IPS-NIHi7 (cell line): Measurements from ENCODE around the gene UTY.

Experiments
- DNase-seq: peaks from one replicate; pipeline ENCODE4 v3.0.0; 2012; ENCODE audit warnings: mixed read lengths; ENCODE audit errors: extremely low spot score

UTY gene

DNA sequence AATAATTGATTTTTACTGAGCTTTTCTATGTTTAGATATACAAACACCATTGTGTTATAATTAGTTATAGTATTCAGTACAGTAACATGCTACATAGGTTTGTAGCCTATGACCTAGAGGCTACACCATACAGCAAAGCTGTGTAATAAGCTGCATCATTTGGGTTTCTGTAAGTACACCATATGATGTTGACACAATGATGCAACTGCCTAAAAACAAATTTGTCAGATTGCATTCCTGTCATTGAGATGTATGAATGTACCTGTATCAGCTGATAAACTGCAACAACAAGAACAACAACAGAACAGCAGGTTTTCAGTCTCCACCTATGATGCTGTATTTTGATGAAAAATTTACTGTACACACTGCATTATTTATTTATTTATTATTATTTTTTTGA lies 64.3 kb downstream of the UTY start:
- DNase-seq = no peak

DNA sequence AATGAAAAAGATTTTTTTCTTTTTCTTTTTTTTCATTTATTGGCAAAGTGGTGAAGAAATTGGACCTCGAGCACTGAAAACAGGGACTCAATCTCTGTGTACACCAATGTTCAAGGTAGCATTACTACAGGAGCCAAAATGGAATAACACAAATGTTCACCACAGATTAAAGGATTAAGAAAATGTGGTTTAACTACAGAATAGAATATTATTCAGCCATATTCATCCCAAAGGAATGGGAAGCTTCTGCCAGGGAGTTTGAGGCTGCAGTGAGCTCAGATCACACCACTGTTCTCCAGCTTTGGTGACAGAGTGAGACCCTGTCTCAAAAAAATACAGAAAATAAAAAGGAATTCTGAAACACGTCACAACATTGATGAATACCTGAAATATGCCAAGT lies 81.0 kb downstream of the UTY start:
- DNase-seq = no peak

DNA sequence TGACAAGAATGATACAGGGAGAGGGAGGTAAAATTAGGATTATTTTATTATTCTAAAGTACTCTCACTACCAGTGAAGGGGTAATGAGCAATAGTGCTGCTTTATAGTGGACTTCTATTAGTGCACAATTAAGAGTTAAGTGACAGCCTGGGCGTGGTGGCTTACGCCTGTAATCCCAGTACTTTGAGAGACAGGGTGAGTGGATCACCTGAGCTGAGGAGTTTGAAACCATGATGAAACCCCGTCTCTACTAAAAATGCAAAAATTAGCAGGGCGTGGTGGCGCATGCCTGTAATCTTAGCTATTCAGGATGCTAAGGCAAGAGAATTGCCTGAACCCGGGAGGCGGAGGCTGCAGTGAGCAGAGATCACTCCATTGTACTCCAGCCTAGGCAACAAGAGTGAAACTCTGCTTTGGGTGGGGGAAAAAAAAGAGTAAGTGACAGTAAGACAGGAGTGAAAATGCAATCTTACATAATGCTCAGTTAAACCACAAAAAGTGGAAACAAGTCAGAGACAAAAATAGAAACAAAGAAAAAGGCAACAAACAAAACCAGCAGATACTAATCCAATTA lies 98.6 kb downstream of the UTY start:
- DNase-seq = no peak

DNA sequence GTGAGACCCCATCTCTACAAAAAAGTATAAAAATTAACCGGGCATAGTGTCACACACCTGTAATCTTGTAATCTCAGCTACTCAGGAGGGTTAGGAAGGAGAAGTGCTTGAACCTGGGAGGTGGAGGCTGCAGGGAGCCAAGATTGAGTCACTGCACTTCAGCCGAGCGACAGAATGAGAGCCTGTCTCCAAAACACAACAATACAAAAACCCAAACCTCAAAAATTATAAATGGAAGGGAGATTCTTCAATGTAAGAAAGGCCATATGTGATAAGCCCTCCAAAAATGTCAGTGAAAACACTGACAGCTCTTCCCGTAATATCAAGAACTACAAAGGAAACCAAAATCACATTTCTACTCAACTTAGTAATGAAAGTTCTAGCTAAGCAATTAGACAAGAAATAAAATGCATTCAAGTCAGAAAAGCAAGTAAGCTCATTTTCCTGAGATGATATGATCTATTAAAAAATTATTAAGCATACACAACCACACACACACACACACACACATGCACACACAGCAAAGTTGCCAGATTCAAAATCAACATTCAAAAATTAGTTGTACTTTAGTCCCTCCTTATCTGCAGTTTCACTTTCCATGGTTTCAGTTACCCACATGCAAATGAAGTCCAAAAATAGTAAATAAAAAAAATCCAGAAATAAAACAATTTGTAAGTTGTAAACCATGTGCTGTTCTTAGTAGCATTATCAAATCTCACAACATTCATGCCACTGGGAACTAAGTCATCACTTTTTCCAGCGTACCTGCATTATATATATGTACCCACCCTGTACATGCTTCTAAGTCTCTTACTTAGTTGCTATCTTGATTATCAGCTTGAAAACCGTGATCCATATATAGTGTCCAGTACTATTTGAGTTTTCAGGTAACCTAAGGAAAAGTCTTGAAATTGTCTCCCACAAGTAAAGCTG lies 108.7 kb downstream of the UTY start:
- DNase-seq = no peak

DNA sequence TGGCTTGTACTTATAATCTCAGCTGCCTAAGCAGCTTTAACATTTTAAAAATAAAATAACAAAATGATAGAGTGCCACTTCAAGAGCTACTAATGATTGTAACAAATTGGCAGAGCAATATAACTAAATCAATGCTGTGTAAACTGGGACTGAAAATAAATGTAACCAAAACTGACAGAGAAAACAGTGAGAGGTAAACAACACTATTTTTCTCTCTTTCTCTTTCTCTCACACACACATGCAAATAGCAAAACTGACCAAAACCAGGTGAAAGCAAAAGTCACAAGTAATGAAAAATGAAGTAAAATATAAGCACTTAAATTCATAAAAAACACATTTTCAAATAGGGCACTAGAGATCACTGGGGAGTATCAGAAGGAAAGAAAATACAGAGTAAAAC lies 109.6 kb downstream of the UTY start:
- DNase-seq = no peak

DNA sequence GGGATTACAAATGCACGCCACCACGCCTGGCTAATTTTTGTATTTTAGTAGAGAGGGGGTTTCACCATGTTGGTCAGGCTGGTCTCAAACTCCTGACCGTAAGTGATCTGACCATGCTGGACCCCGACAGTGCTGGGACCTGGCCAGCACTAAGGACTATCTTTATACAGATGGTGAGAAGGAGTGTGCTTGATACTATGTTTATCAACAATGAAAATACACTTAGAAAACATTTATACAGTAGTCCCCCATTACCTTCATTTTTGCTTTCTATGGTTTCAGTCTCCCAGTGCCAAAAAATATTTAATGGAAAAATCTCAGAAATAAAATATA lies 111.4 kb downstream of the UTY start:
- no peak for DNase-seq

DNA sequence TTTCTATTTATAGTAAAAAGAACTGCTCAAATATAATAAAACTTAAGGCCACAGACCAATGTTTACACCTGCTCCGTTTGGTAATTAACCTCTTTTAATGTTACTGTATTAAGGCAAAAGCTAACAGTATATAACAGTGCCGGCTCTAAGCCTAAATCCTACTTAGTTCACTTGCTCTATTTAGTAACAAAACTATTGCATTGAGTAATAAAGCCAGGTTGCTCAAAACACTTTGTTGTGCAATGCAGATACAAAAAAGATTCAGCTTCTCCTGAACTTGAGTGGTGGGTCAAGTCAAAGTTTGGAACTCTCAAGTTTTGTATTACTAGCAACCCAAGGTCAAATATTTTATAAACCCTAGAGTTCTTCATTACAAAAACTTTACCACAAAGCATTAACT lies 116.2 kb downstream of the UTY start:
- no peak for DNase-seq

DNA sequence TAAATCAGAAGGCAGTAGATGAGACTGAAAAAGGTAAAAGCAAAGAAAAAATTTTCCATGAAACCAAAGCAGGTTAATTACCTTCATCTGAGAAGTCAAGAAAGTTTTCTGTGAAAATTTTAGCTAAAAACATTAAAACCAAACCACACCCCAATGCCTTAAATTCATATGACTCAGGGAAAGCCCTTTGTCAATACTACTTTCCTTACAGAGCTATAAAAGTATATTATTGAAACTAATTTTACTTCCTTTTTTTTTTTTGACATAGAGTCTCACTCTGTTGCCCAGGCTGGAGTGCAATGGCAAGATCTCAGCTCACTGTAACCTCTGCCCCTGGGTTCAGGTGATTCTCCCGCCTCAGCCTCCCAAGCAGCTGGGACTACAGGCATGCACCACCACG lies 117.2 kb downstream of the UTY start:
- DNase-seq = no peak

DNA sequence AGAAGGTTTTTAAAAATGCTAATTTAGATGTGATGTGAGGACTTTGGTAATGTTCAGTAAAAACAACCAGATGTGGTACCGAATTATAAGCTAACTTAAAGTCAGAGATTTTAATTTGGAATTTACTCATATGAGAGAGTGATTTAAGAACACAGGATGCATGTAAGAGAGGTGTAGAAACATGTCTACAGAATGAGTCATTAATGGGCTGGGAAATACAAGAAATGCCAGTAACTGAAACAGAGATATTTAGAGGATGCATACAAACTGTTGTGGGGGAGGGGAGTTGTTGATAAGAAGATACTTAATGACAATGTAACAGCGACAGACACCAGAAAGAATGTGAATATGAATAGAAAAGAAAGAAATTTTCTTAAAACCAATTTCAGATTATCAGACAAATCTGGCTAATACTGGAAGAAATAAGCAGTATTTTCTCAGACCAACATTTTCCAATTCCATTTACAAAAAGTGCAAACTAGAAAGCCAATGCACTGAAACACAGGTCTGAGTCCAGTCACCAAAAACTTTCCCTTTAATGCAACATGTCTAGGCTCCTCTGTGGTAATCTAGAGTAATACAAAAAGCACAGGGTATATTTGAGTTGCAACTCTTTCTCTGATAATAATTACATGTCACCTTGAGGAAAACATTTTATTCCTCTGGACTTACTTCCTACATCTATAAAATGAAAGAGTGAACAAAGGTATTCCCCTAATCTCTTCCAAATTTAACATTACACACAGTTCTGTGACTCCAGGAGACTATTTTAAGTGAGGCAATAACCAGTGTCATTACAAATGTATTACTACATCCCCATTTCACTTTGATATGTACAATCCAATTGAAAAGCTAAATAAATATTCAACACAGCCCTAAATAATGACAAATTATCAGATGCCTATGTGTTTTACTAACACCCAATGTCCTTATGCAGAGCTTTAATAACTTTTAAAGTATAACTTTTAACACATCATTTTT lies 117.9 kb downstream of the UTY start:
- no peak for DNase-seq

DNA sequence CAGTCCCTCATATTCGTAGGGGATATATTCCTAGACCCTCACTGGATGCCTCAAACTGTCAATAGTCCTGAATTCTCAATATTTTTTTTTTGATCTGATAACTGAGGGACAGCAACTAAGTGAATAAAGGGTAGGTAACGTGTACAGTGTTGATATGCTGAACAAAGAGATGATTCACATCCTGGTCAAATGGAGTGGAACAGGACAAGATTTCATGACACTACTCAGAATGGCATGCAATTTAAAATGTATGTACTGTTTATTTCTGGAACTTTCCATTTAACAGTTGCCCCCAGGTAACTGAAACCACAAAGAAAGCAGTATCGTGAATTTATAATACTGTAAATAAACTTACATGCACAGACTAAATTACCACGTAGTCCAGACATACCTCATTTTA lies 128.4 kb downstream of the UTY start:
- no peak for DNase-seq

DNA sequence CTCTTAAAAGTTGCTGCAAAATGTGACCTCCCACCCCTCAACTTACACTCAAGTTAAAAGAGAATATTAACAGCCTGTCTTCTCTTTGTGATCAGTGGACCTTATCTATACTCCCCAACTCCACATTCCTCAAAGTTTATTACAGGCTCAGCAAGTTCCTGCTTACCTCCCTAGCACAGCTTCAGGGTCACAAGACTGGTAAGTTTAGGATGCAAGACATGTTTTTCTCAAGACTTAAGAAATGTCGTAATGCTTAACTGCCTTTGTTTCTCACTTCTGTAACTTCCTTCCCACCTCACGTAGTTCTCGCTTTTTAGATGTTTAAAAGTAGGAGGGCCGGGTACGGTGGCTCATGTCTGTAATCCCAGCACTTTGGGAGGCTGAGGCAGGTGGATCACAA lies 132.7 kb downstream of the UTY start:
- no peak for DNase-seq

DNA sequence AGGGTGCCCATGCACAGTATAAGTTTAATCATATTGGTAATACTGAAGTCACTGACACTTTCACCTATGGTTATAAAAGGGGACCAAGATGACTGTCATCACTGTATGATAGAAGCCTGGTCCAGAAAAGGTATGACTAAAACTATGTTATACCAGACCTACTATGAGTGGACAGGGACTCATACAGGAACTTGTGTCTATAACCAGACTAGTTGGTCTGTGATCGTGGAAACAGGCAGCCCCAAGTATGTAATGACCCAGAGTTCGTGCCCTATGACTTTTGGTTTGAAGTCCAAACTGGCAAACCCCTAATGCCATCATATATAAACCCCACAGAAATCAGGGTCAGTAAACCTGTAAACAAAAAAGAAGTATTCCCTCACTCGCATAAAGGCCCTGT lies 134.3 kb downstream of the UTY start:
- no peak for DNase-seq

DNA sequence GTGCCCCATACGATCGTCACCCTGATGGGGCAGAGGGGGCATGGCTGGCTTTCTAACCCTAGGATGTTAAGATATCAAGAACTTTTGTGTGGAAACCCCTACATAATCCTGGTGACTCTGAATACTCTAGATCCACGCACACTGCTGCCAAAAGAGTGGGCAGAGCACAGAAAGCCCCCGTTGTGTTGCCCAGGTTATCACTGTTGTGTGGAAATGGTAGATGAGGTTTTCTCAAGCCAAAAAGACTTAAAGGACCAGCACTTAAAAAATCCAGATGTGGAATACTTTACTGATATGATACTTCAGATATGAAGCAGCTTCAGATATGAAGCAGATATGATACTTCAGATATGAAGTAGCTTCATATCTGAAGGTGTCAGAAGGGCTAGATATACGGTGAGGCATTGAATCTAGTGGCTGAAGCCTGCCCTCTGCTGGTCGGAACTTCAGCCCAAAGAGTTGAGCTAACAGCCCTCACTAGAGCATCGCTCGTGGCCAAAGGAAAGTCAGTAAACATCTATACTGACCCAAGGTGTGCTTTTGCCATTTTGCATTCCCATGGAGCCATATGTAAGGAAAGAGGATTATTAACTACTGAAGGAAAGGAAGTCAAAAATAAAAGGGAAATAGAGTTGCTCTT lies 136.4 kb downstream of the UTY start:
- no peak for DNase-seq

DNA sequence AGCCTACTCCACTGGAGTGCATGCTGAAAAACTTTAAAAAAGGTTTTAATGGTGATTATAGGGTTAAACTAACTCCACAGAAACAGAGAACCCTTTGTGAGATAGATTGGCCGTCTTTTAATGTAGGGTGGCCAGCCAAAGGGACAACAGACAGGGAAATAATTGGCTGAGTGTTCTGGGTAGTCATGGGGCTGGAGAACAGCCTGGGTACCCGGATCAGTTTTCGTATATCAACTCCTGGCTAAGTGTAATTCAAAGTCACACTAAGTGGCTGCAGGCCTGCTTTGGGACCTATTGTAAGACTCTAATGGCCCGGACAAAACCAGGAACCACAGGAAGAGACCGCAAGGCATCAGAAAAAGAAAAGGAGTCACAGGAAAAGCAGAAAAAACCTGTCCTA lies 139.9 kb downstream of the UTY start:
- no peak for DNase-seq

DNA sequence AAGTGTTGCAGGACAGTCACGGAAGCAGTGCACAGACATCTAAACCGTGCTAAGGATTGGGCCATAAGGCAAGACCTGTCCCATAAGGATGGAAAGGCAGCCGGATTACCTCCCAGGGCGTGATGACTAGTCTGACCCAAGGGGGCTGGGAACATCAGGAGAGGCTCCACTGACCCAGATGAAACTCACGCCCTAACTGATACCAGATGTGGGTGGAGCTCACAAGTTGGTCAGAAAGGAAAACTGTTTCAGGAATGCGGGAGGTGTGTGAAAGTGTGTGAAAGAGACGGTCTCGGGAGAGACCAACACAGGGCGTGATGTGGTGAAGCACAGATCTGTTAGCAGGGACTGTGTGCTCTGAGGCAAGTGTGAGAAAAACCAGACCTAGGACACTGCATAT lies 140.5 kb downstream of the UTY start:
- no peak for DNase-seq

DNA sequence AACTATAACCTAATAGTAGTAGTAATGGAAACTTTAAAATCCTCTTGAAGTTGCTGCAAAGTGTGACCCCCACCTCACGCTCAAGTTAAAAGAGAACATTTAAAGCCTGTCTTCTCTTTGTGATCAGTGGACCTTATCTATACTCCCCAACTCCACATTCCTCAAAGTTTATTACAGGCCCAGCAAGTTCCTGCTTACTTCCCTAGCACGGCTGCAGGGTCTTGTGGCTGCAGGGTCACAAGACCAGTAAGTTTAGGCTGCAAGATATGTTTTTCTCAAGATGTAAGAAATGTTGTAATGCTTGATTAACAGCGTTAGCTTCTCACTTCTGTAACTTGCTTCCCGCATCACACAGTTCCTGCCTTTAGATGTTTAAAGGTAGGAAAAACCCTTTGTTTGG lies 141.1 kb downstream of the UTY start:
- DNase-seq = no peak

DNA sequence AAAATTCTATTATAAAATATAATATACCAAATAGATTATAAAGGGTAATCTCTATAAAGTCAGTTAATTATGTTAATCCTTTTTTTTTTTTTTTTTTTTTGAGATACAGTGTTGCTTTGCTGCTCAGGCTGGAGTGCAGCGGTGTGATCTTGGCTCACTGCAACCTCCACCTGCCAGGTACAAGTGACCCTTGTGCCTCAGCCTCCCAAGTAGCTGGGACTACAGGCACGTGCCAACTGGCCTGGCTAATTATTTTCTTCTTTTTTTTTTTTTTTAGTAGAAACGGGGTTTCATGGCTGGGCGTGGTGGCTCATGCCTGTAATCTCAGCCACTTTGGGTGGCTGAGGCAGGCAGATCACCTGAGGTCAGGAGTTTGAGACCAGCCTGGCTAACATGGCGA lies 141.9 kb downstream of the UTY start:
- DNase-seq = no peak

DNA sequence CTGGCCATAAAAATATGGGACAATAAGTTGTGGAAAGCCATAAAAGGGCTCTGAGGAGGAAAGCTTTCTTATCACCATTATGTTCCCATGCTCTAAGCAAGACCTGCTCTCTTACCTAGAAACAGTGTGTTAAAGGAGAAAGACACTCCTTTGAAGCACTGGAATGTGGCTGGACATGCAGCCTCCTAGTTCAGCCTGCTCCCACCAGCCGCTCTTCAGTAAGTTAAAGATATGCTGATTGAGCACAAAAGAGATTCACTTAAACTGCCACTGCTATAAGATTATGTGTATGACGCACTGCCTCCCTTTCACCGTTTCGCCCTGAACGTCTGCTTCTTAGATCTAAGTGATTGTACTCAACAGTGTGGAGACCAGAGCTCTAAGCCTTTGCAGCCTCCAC lies 146.0 kb downstream of the UTY start:
- DNase-seq = no peak

DNA sequence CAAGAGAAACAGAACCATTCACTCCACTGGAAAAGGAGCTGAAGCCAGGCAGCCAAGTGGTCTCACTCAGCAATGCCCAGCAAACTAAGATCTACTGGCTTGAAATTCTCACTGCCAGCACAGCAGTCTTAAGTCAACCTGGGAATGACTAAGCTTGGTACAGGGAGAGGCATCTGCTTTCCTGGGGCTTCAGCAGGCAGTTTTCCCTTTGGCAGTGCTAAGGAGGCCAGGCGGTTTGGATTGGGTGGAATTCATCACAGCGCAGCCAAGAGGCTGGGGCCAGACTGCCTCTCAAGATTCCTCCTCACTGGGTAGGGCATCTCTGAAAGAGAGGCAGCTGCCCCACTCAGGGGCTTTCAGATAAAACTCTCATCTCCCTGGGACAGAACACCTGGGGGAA lies 149.2 kb downstream of the UTY start:
- no peak for DNase-seq

DNA sequence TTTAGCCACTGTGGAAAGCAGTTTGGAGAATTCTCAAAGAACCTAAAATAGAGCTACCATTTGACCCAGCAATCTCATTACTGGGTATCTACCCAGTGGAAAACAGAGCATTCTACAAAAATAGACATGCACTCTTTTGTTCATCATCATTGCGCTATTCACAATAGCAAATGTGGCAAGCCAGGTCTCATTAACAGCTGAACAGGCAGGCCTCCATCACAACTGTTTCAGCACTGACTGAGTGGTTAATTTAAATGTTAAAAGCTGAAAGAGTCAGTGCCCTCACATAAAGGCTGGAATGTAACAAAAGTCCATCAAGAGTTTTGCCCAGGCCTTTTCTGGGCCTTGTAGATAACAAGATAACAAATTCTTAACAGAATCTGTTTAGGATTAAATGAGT lies 166.9 kb downstream of the UTY start:
- no peak for DNase-seq

DNA sequence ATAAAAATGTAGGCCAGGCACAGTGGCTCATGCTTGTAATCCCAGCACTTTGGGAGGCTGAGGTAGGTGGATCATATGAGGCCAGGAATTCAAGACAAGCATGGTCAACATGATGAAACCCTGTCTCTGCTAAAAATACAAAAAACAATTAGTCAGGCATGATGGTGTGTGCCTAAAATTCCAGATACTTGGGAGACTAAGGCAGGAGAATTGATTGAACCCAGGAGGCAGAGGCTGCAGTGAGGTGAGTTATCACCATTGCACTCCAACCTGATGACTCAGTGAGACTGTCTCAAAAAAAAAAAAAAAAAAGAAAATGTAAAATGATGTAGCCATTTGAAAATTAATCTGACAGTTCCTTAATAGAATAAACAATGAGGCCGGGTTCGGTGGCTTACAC lies 171.9 kb downstream of the UTY start:
- DNase-seq = no peak

DNA sequence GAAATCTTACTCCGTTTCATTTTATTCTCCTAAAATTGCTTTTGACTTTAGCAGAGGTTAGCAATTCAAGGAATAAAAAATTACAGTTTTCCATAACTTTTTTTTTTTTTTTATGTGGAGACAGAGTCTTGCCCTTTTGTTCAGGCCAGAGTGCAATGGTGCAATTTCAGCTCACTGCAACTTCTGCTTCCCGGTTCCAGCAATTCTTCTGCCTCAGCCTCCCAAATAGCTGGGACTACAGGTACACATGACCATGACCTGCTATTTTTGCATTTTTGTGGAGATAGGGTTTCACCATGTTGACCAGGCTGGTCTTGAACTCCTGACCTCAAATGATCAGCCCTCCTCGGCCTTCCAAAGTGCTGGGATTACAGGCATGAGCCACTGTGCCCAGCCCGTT lies 179.0 kb downstream of the UTY start:
- DNase-seq = no peak
